Ramos (cell line): Measurements from ENCODE around the gene ASTL.

Experiments used
- in situ Hi-C: fragments of 300-500 bp; cut with MboI; formaldehyde crosslinking; loops from one replicate; pipeline ENCODE4 v1.14.3; 2022; ENCODE audit warnings: low sequenced_read_pairs; ENCODE audit not compliant: unreplicated experiment

ASTL gene

GRCh38 chr2:96138179-96139145, at the start of gene ASTL:
TSS of gene ASTL (minus strand) at chr2:96138502. CDS start at chr2:96138436, 66 bp downstream.
- in situ Hi-C loops: loop anchor here (5.0 kb wide), 1 partner anchor 34 kb away; no protein-coding TSS in a partner anchor

- in situ Hi-C loops: no loop called here
Observed at GRCh38 chr2:96186562-96186961, 48.3 kb upstream of the ASTL start.

- in situ Hi-C loops: no loop called here
Observed at GRCh38 chr2:96185516-96185915, 47.2 kb upstream of the ASTL start.

- in situ Hi-C loops: no loop called here
Observed at GRCh38 chr2:96184989-96185388, 46.7 kb upstream of the ASTL start.

GRCh38 chr2:96184188-96184587, 45.9 kb upstream of the ASTL start:
- in situ Hi-C loops: no loop called here

- in situ Hi-C loops: no loop called here
Observed at GRCh38 chr2:96181529-96181928, 43.2 kb upstream of the ASTL start.

- in situ Hi-C loops: no loop called here
Observed at GRCh38 chr2:96180521-96180920, 42.2 kb upstream of the ASTL start.

- in situ Hi-C loops: no loop called here
Observed at GRCh38 chr2:96180002-96180401, 41.7 kb upstream of the ASTL start.

GRCh38 chr2:96176661-96177060, 38.4 kb upstream of the ASTL start:
- in situ Hi-C loops: no loop called here

GRCh38 chr2:96175951-96176350, 37.6 kb upstream of the ASTL start:
- in situ Hi-C loops: no loop called here

- in situ Hi-C loops: loop anchor here (5.0 kb wide), 1 partner anchor 37 kb away; the partner anchor contains the start of gene ASTL
Observed at GRCh38 chr2:96174251-96175144, 36.2 kb upstream of the ASTL start.

- in situ Hi-C loops: loop anchor here (5.0 kb wide), 1 partner anchor 35 kb away; the partner anchor contains the start of gene ASTL
Observed at GRCh38 chr2:96171831-96172230, 33.5 kb upstream of the ASTL start.

- in situ Hi-C loops: loop anchor here (5.0 kb wide), 1 partner anchor 33 kb away; the partner anchor contains the start of gene ASTL
Observed at GRCh38 chr2:96170626-96171025, 32.3 kb upstream of the ASTL start.

GRCh38 chr2:96169868-96170507, 31.7 kb upstream of the ASTL start:
- in situ Hi-C loops: loop anchor here (5.0 kb wide), 1 partner anchor 33 kb away; the partner anchor contains the start of gene ASTL

- in situ Hi-C loops: no loop called here
Observed at GRCh38 chr2:96167407-96168013, 29.2 kb upstream of the ASTL start.

GRCh38 chr2:96164459-96165184, 26.3 kb upstream of the ASTL start:
- in situ Hi-C loops: no loop called here

GRCh38 chr2:96163768-96164429, 25.6 kb upstream of the ASTL start:
- in situ Hi-C loops: no loop called here

- in situ Hi-C loops: no loop called here
Observed at GRCh38 chr2:96163415-96163767, 25.1 kb upstream of the ASTL start.

- in situ Hi-C loops: no loop called here
Observed at GRCh38 chr2:96161898-96162297, 23.6 kb upstream of the ASTL start.
